ENCODE data around the gene CREB3. TPM values are rescaled to one million over a fixed set of nuclear protein-coding genes. Genes with fewer than 3 reads are reported as not detected.

The CREB3 gene
- total and polyA plus RNA-seq, 12 donors = 16.2 to 39.1 (median 21.4) TPM

- Histone ChIP-seq H3K4me1 (peaks cover 0 to 16% (median 6%) of the 10 kb centered on the region in 9 donors), H3K27me3 (no peaks in the 10 kb centered on the region), H3K36me3 (peaks cover 0 to 65% (median 43%) of the 10 kb centered on the region in 9 donors), H3K4me3 (no peak overlapping the region), H3K9me3 (no peaks in the 10 kb centered on the region), H3K27ac (peak overlapping the region in 2 of 10 donors; percentile 0 to 4)
- intact Hi-C loops (cut with DNase I) = loop anchor here in 4 of 10 donors (2.0 to 5.0 kb wide), 3 partner anchors 34 to 44 kb away; partner anchors contain the start of gene SIT1 (in 1 of the 4)
- WGBS, 2 donors = 39 to 41% methylated on average over 9 of the region's 9 CpGs
- DNase-seq = peak; percentile 46 to 47
- TF ChIP-seq, protein P1, sequence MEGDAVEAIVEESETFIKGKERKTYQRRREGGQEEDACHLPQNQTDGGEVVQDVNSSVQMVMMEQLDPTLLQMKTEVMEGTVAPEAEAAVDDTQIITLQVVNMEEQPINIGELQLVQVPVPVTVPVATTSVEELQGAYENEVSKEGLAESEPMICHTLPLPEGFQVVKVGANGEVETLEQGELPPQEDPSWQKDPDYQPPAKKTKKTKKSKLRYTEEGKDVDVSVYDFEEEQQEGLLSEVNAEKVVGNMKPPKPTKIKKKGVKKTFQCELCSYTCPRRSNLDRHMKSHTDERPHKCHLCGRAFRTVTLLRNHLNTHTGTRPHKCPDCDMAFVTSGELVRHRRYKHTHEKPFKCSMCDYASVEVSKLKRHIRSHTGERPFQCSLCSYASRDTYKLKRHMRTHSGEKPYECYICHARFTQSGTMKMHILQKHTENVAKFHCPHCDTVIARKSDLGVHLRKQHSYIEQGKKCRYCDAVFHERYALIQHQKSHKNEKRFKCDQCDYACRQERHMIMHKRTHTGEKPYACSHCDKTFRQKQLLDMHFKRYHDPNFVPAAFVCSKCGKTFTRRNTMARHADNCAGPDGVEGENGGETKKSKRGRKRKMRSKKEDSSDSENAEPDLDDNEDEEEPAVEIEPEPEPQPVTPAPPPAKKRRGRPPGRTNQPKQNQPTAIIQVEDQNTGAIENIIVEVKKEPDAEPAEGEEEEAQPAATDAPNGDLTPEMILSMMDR (IDR thresholded peaks at IDR 0.05) = peak; percentile 70 to 94 (median 91)
- ATAC-seq = peak; percentile 56 to 76 (median 69)
These were observed 35.8 kb upstream of the CREB3 start for GRCh38 chr9:35696520-35697215.

- intact Hi-C loops (cut with DNase I) = loop anchor here in 4 of 10 donors (2.0 to 5.0 kb wide), 3 partner anchors 33 to 45 kb away; partner anchors contain the start of gene SIT1 (in 1 of the 4)
- DNase-seq (no peak), ATAC-seq (peak in 2 of 8 donors; percentile 4 to 45)
- 77 to 78% methylated on average over 14 of the region's 14 CpGs for WGBS, 2 donors
- Histone ChIP-seq H3K27me3 (no peaks in the 10 kb centered on the region), H3K36me3 (peaks cover 0 to 73% (median 51%) of the 10 kb centered on the region in 9 donors), H3K9me3 (no peaks in the 10 kb centered on the region), H3K4me1 (peaks cover 0 to 16% (median 5%) of the 10 kb centered on the region in 9 donors), H3K4me3 (no peak overlapping the region), H3K27ac (no peak overlapping the region)
- TF ChIP-seq, protein P1 (IDR thresholded peaks at IDR 0.05) = no peak
These were observed 35.0 kb upstream of the CREB3 start for GRCh38 chr9:35697486-35697885.

DNA sequence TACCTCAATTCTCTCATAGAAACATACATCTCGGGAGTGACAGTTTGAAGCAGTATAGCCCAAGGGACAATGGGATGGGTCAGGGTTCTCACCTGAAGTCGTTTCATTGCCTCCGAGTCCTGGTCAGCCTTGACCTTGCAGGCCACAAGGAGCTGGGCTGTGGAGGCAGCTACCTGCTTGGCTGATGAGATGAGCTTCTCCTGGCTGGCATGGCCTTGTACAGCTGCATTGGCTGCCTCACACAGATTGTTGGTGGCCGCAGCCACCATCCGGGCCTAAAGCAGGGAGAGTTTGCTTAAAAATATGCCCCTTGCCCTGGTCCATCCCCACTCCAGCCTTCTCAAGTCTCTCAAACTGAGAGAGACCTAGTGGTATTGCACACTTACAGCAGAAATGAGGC is 34.2 kb upstream of the CREB3 start:
- DNase-seq (no peak), ATAC-seq (no peak)
- H3K4me3 ChIP-seq = no peak overlapping the region
- 88 to 94% methylated on average over 5 of the region's 5 CpGs for WGBS, 2 donors
- H3K27me3 ChIP-seq = no peaks in the 10 kb centered on the region
- TF ChIP-seq, protein P1 (IDR thresholded peaks at IDR 0.05) = no peak
- H3K27ac ChIP-seq = no peak overlapping the region
- H3K4me1 ChIP-seq = peaks cover 0 to 16% (median 5%) of the 10 kb centered on the region in 9 donors
- no peaks in the 10 kb centered on the region for H3K9me3 ChIP-seq
- H3K36me3 ChIP-seq = peaks cover 0 to 81% (median 58%) of the 10 kb centered on the region in 9 donors
- intact Hi-C loops (cut with DNase I) = loop anchor here in 3 of 10 donors (5.0 kb wide), 2 partner anchors 36 to 46 kb away; partner anchors contain the start of gene SIT1 (in 1 of the 3)

DNA sequence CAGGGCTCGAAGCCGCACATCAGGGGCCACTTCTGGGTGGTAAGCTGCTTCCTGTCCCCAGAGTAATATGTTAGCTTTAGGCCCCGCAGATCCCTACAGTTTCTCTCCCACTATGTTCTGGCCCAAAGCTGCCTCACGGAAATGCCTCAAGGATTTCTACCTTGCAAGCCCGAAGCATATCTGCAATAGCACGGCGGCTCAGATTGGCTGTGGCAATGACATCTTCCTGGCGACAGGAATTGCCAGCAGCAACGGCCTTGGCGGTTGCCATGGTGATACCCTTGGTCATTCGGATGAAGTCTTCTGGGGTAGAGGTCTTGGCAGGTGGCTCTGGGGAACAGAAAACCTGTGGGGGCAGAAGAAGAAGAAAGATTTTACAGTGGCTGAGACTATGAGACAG is 32.4 kb upstream of the CREB3 start:
- Histone ChIP-seq H3K27ac (peak overlapping the region in 4 of 10 donors; percentile 3 to 34 (median 22)), H3K9me3 (no peaks in the 10 kb centered on the region), H3K4me3 (no peak overlapping the region), H3K4me1 (peaks cover 0 to 21% (median 5%) of the 10 kb centered on the region in 9 donors), H3K27me3 (no peaks in the 10 kb centered on the region), H3K36me3 (peaks cover 6 to 99% (median 76%) of the 10 kb centered on the region in 9 donors)
- WGBS, 2 donors = 85 to 86% methylated on average over 11 of the region's 11 CpGs
- intact Hi-C loops (cut with DNase I) = no loop called here
- ATAC-seq (no peak), DNase-seq (no peak)
- TF ChIP-seq, protein P1 (IDR thresholded peaks at IDR 0.05) = no peak
